Measurements from ENCODE around the gene SDHA.

DNA sequence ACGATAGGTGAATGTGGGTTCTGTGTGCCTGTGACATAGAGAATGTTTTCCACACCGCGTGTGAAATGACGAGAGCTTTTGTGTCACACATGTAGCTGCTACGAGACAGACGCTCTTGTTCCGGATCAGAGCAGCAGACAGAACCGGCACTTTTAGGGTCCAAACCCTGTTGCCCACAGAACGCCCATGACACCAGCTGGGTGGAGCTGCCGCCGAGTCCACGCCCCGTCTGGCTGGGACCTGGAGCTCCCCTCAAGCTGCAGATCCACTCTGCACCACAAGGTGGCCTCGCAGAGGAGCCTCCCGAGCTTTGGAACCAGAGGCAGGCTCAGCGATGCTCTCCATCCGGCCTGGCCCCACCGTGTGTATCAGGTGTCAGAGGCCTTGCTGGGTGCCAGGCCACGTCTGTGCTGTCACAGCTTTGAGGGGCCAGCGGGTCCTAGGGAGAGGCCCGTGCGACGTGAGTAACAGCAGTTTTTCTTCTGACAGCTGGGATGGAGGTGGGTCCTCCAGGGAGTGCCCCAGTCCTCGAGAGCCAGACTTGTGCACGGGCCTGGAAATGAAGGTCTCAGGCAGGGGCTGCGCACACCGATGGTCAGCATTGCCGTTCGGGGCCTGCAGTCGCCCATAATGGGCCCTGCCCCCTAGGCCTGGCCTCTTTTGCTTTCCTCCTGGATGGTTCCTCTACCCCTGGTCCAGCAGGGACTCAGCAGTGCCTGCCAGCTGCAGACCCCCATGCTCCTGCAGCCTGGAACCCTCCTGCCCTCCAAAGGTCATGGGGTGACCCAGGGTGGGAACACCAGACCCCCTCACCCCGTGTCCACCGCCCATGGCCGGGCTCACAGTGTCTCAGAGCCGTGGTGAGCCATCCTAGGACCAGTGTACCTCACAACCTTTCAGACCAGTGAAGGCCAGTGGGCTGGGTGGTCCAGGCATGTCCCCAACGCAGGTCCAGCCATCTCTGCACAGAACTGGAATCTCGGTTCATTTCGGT, 29.3 kb upstream of the SDHA start:
- TF ChIP-seq, protein P1, sequence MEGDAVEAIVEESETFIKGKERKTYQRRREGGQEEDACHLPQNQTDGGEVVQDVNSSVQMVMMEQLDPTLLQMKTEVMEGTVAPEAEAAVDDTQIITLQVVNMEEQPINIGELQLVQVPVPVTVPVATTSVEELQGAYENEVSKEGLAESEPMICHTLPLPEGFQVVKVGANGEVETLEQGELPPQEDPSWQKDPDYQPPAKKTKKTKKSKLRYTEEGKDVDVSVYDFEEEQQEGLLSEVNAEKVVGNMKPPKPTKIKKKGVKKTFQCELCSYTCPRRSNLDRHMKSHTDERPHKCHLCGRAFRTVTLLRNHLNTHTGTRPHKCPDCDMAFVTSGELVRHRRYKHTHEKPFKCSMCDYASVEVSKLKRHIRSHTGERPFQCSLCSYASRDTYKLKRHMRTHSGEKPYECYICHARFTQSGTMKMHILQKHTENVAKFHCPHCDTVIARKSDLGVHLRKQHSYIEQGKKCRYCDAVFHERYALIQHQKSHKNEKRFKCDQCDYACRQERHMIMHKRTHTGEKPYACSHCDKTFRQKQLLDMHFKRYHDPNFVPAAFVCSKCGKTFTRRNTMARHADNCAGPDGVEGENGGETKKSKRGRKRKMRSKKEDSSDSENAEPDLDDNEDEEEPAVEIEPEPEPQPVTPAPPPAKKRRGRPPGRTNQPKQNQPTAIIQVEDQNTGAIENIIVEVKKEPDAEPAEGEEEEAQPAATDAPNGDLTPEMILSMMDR (IDR thresholded peaks at IDR 0.05; ENCODE audit: insufficient read depth, low read depth, low read length) = peak; percentile 80
- no peak for TF ChIP-seq EZH2 (IDR thresholded peaks at IDR 0.05; ENCODE audit: insufficient read depth, low read length)

Data from astrocyte (in vitro differentiated cells and primary cell).